ENCODE data around the gene TGFBR1. TPM values are rescaled to one million over a fixed set of nuclear protein-coding genes. Genes with fewer than 3 reads are reported as not detected.

The TGFBR1 gene
- total RNA-seq, 1 experiment from 2014 or later = 9.5 TPM

DNA sequence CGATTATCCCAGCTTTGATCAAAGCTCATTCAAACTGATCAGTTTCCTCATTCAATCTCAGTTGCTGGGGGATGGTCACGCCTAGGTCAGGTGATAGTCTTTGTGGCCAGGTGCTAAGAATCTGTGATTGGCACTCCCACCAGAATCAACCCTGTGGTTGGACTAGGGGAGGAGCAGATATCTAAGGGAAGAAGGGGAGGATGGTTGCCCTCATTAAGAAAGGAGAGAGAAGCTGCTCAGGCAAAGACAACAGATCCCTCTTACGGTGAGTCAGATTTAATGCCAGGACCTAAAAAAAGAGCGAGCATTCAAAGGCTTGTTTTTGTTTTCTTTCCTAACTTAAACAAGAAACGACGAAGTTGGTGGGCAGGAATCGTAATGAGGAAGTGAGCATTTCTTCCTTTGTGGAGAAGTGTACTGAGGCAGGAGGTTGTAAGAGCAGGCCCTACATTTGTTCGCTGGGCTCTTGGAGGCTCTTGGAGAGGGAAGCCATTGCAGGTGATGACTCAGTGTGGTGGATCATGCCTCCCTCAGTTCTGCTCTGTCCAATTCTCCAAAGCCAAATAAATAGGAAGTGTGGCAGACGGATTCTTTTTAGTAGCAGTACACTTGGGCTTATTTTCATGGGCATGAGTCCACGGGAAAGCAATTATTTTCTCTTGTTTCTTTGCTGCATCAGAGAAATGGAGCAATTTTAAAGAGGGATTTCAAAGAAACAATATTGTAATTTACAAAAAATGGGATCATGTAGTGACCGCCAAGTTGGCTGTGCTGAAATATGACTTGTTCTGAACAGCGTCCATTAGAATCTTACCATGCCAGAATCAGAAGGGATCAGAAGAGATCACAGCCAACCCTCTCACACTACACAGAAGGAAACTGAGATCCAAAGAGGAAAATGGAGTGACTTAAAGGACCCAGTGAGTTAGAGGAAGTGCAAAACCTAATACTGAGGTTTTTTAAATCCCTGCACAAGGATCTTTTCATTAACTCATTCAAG, 18.7 kb upstream of the TGFBR1 start:
- H3K9me3 ChIP-seq (ENCODE audit: low read length) = no peaks in the 10 kb centered on the region
- DNase-seq (no peak), ATAC-seq (no peak)
- H3K4me2 ChIP-seq (ENCODE audit: low read length) = no peak overlapping the region
- H3K36me3 ChIP-seq (ENCODE audit: low read depth, low read length) = no peaks in the 10 kb centered on the region
- no peak for TF ChIP-seq EZH2 (IDR thresholded peaks at IDR 0.05; ENCODE audit: low read length, unreplicated experiment)
- TF ChIP-seq, protein P1, sequence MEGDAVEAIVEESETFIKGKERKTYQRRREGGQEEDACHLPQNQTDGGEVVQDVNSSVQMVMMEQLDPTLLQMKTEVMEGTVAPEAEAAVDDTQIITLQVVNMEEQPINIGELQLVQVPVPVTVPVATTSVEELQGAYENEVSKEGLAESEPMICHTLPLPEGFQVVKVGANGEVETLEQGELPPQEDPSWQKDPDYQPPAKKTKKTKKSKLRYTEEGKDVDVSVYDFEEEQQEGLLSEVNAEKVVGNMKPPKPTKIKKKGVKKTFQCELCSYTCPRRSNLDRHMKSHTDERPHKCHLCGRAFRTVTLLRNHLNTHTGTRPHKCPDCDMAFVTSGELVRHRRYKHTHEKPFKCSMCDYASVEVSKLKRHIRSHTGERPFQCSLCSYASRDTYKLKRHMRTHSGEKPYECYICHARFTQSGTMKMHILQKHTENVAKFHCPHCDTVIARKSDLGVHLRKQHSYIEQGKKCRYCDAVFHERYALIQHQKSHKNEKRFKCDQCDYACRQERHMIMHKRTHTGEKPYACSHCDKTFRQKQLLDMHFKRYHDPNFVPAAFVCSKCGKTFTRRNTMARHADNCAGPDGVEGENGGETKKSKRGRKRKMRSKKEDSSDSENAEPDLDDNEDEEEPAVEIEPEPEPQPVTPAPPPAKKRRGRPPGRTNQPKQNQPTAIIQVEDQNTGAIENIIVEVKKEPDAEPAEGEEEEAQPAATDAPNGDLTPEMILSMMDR (conservative IDR thresholded peaks at IDR 0.05; ENCODE audit: low read depth, low read length) = no peak
- no peak for TF ChIP-seq EZH2phosphoT487 (IDR thresholded peaks at IDR 0.05; ENCODE audit: borderline replicate concordance, low read length)
- no peaks in the 10 kb centered on the region for H3K27me3 ChIP-seq (ENCODE audit: low read length)
- intact Hi-C loops (cut with micrococcal nuclease) = no loop called here
- H3K79me2 ChIP-seq (ENCODE audit: low read length) = no peaks in the 10 kb centered on the region
- no peaks in the 10 kb centered on the region for H3K9me2 ChIP-seq (replicated peaks; ENCODE audit: low read length)
- no peaks in the 10 kb centered on the region for H3K4me1 ChIP-seq (ENCODE audit: insufficient read depth, low read length)
- H2AFZ ChIP-seq (ENCODE audit: low read length) = no peak overlapping the region
- H3K4me3 ChIP-seq (ENCODE audit: low read length) = no peak overlapping the region
- no TSS peak for BruUV-seq (replicated peaks)
- H3K9ac ChIP-seq (ENCODE audit: low read length) = no peak overlapping the region
- CTCF ChIA-PET = no interaction called here
- H4K20me1 ChIP-seq (ENCODE audit: low read length) = no peaks in the 10 kb centered on the region
- no peak overlapping the region for H3K27ac ChIP-seq (ENCODE audit: low read length)
- H3F3A ChIP-seq (ENCODE audit: low read length, unreplicated experiment) = no peaks in the 10 kb centered on the region
- POLR2A ChIA-PET (ENCODE audit: unreplicated experiment) = no interaction called here

DNA sequence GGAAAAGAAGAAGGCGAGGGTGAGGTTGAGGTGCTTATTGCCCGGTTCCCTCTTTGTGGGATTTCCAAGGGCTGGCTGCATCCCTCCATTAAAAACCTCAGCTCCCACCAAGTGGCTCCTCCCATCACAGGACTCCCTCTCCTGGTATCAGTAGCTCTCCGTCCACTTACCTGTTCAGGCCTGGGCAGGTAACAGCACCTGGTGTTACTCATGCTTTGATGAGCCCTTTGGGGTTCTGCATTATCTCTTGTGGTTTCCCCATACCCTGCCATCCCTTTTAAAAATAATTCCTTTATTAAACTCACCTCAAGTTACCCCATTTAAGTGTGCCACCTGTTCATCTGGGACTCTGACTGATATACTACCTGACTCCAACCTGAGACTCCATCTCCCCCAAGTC, 17.5 kb upstream of the TGFBR1 start:
- Histone ChIP-seq H3K4me3 (ENCODE audit: low read length) (no peak overlapping the region), H3K4me1 (ENCODE audit: insufficient read depth, low read length) (no peaks in the 10 kb centered on the region), H3K9ac (ENCODE audit: low read length) (no peak overlapping the region), H4K20me1 (ENCODE audit: low read length) (no peaks in the 10 kb centered on the region), H3K27ac (ENCODE audit: low read length) (no peak overlapping the region), H3K79me2 (ENCODE audit: low read length) (no peaks in the 10 kb centered on the region), H3K4me2 (ENCODE audit: low read length) (no peak overlapping the region), H3K27me3 (ENCODE audit: low read length) (no peaks in the 10 kb centered on the region), H3F3A (ENCODE audit: low read length, unreplicated experiment) (no peaks in the 10 kb centered on the region), H3K9me3 (ENCODE audit: low read length) (no peaks in the 10 kb centered on the region), H3K36me3 (ENCODE audit: low read depth, low read length) (no peaks in the 10 kb centered on the region), H3K9me2 (replicated peaks; ENCODE audit: low read length) (no peaks in the 10 kb centered on the region), H2AFZ (ENCODE audit: low read length) (no peak overlapping the region)
- ChIA-PET POLR2A (ENCODE audit: unreplicated experiment) (no interaction called here), CTCF (no interaction called here)
- DNase-seq (no peak), ATAC-seq (no peak)
- TF ChIP-seq EZH2phosphoT487 (IDR thresholded peaks at IDR 0.05; ENCODE audit: borderline replicate concordance, low read length) (no peak), EZH2 (IDR thresholded peaks at IDR 0.05; ENCODE audit: low read length, unreplicated experiment) (no peak)
- TF ChIP-seq, protein P1 (conservative IDR thresholded peaks at IDR 0.05; ENCODE audit: low read depth, low read length) = no peak
- intact Hi-C loops (cut with micrococcal nuclease) = no loop called here
- BruUV-seq (replicated peaks) = no TSS peak
